Stimulated activated naive CD4-positive, alpha-beta T cell (primary cell): Measurements from ENCODE around the gene MEGF10.

Experiments used
- DNase-seq, 6 experiments: peaks; one replicate each; lab custom pipeline; 2025; lab: John Stamatoyannopoulos, UW

MEGF10 gene

GRCh38 chr5:127326976-127327755 is 36.6 kb downstream of the MEGF10 start:
- DNase-seq: no peak

GRCh38 chr5:127330116-127330515 is 39.5 kb downstream of the MEGF10 start:
- DNase-seq: no peak

DNA sequence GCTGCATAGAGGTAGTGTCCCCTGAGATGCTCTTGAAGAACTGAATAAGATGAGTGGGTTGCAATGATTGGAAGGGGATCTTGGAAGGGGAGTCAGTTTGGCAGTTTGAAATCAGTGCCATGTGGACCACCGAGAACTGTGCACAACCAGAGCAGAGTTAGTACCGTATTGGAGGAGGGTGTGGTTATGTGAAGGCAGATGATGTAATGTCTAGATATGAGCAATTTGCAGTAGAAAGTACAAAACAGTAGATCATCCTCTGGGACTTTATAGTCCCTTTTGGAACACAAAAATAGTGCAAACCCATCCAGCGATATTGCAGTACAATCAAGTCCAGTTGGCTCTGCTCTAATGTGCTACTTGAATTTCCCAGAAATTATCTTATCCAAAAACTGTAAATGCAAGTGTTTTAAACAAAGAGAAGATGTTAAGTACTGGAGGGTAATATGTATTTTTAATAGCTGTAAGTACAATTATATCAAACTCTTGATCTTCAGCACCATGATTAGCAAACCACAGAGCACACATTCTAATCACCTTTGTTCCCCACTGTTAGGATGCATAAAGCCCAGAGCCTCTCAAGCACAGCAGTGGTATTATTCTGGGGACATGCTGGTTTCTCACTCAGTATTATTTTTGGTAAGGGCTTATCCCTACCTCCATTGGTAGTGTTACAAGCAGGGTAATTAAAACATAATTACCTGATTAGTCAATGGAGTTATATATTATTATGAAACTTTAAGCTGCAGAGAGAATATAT is 41.5 kb downstream of the MEGF10 start:
- no peak for DNase-seq

DNA sequence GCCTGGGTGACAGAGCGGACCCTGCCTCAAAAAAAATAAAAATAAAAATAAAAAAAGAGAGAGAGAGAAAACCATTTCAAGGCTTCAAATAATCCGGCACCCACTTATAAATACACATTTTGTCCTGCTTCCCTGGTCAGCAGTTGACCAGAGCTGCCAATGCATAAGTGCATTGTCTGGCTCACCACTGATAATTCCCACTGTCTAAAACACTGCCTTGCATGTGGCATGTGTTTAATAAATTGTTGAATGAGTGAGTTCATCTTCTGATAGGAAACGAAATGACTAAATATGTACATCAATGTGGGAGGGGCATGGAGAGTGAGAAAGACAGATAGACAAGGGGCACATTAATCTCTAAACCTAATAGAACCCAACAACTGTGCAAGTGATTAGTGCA is 42.9 kb downstream of the MEGF10 start:
- no peak for DNase-seq

GRCh38 chr5:127335381-127335780 is 44.8 kb downstream of the MEGF10 start:
- DNase-seq: no peak

DNA sequence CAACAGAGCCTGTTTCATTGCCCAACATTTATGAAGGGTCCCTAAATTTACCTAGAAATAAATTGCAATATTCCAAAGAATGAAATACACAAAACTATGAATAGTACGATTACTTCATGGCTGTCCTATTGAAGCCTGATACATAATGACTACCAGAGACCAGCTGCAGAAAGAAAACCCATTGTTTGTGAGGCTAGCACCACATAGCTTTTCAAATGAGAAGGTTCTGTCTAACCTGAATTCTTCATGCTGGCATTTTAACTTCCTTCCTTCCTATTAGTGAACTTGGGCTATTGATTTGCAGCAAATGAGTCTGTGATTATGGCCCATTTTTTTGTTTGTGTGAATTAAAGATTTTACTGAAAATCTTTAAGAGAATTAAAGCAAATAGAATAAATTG is 47.3 kb downstream of the MEGF10 start:
- no peak for DNase-seq

- no peak for DNase-seq
Observed at GRCh38 chr5:127338501-127338900, 47.9 kb downstream of the MEGF10 start.

- DNase-seq: no peak
Observed at GRCh38 chr5:127340606-127341005, 50.0 kb downstream of the MEGF10 start.

GRCh38 chr5:127342364-127342763 is 51.8 kb downstream of the MEGF10 start:
- no peak for DNase-seq

DNA sequence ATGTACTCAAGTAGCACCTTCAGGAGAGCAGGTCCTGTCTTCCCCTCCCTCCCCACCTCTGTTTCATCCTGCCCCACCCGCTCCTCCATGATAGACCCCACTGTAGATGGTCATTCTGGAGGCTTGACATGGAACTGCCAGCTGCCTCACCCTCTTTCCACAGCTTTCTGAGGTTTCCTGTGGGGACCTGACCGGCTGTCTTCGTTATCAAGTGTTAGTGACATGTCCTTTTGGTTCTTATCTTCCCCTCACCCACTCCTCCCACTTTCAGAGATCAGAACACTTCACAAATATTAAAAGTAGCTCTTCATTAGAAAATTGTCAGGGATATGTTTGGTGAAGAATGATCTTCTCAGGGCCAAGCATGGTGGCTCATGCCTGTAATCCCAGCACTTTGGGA is 52.7 kb downstream of the MEGF10 start:
- no peak for DNase-seq

- no peak for DNase-seq
Observed at GRCh38 chr5:127343866-127344265, 53.3 kb downstream of the MEGF10 start.

DNA sequence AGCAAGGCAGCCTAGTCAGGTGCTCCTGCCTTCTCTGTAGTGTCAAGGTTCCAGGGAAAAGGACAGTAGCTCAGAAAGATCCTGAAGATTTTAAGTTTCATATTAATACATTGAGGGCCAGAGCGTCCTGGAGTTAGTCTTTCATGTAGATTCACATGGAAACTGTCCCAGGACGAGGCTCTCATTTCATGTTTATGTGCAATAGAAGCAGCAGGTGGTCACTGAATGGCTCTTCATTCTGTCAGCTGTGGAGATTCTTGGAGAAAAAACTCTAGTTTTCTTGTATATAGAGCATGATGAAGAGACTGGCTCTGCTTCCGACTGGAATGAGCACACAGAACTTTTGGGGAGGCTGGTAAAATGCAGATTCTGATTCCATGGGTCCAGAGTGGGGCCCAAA is 54.3 kb downstream of the MEGF10 start:
- no peak for DNase-seq

DNA sequence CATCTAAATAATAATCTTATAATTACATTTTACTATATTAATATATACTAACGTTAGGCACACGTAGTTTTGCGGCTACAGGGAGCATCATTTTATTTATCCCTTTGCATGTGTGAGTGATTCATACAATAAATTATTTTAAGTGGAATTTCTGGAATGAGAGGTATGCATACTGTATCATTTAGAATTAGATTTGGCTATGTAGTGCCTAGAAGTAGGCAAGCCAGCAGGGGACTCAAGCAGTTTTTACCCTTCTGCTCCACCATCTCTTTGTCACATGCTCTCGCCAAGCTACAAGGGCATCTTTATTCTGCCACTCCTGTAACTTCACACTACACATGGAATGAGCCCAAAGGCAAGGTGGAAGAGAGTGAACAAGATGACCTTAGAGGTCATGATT is 60.8 kb downstream of the MEGF10 start:
- no peak for DNase-seq

DNA sequence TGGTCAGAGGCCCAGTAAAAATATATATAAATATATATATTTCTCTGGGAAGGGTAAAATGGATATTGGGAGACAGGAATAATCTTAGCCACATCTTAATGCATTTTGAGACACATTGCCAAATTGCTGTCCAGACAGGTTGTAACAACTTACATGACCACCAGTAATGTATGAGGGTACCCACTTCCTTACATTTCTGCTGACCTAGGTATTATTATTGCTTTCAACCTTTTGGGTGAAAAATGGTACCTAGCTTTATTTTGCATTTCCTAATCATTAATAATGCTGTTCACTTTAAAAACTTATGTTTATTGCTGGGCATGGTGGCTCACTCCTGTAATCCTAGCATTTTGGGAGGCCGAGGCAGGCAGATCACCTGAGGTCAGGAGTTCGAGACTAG is 61.5 kb downstream of the MEGF10 start:
- DNase-seq: no peak

GRCh38 chr5:127353327-127353726 is 62.7 kb downstream of the MEGF10 start:
- no peak for DNase-seq

GRCh38 chr5:127353796-127354195 is 63.2 kb downstream of the MEGF10 start:
- no peak for DNase-seq

DNA sequence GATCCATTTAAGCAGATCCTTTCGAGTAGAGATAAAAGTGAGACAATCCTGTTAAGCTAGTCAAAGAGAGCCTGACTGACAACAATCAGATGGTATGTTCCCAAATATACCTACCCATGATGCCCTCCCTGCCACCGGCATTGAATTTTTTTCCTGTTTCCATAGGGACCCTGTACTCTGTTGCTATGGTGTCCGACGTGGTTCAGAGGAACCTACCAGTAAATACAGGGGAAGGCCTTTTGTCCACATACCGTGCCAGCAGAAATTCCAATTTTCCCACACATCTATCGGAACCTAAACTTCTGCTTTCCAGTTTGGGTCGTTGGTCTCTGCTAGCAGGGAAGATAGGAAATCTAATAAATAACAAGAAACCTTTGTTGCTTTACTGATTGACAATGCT is 64.7 kb downstream of the MEGF10 start:
- DNase-seq: no peak

DNA sequence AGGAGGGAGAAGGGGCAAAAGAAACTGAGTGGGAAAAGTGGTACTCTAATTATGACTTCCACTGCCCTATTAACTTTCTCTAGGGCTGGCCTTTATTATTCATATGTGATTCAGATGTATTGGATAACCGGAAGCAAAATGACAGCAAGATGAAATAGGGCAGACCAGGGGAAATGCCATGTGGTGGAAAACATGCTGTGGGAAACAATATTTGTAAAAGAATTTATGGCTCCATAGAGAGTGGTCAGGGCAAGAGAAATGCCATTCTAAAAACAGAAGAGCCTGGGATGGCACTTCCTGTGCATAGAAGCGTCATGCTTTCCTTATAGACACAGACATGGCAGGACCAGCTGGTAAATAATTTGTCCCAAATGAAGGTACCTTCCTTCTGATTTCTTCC is 67.7 kb downstream of the MEGF10 start:
- no peak for DNase-seq

DNA sequence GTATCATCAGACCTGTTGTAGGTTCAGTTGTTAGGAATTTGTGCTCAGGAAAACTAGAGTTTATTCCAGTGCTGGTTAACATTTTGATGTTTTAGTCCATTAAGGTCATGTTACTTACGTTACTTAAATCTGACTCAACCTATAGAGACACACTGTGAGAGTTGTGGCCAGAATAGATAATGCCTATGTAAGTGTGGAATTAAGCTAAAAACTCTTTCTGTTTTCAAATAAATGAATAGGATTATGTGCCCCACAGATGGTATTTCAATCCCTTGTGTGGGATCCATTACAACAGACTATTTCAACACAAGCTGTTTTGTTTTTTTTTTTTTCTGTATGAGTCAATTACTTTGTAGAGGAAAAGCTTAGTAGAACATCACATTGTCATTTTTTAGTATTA is 68.1 kb downstream of the MEGF10 start:
- DNase-seq: no peak

DNA sequence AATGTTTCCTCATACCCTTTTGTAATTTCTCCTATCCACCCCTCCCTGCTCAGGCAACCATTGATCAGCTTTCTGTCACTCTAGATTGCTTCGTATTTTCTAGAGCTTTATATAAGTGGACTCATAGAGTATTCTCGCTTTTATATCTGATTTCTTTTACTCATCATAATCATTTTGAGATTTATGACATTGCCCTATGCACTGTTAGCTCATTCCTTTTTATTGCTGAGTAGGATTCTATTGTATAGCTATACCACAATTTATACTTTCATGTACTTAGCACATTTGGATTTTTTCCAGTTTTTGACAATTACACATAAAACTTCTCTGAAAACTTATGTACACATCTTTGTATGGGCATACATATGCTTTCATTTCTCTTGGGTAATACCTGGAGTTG is 68.9 kb downstream of the MEGF10 start:
- DNase-seq: no peak

- DNase-seq: no peak
Observed at GRCh38 chr5:127363403-127363802, 72.8 kb downstream of the MEGF10 start.

- DNase-seq: no peak
Observed at GRCh38 chr5:127367029-127367428, 76.4 kb downstream of the MEGF10 start.

- DNase-seq: no peak
Observed at GRCh38 chr5:127367946-127368465, 77.4 kb downstream of the MEGF10 start.
